Stimulated activated naive CD4-positive, alpha-beta T cell treated with Interleukin-2 at 50 U/mL for 16 hours (primary cell): ENCODE data around the gene POLR2C.
A peak's percentile ranks its signal among the peaks of the same experiment; 100 is the strongest.

Experiments used
- DNase-seq: peaks from one replicate; lab custom pipeline; 2025; lab: John Stamatoyannopoulos, UW

POLR2C gene

DNA sequence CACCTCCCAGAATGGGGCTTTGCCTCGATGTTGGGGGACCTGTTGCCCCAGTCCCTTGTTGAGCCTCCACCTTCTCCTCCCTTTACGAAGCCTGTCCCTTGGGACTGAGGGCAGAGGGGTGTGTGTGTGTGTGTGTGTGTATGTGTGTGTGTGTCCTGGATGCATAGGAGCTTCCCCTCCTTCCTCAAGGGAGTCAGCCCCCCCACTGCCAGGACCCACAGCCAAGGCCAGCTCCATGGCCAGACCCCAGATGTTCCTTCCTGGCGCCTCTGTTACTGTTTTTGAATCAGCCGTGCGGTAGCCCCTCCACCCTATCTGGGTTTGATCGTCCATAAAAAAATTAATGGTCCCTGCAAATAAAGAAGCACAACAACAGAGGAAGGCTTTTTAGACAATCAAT, 41.5 kb downstream of the POLR2C start:
- DNase-seq = no peak

DNA sequence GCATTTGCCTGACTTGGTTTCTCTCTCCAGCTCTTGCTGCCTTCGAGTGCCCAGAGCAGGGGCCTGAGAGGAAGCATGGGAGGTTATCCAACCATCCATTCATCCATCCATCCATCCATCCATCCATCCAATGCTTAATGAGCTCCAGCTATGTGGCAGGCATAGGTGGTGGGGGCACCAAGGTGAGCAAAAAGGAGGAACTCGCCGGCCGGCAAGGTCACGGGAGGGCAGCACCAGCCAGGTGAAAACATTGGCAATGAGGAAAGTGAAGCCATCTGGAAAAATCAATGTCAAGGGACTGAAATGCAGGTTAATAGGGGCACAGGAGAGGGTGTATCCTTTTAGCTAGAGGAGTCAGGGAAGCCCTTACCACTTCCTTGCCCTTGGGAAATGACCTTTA, 42.0 kb downstream of the POLR2C start:
- DNase-seq = no peak

DNA sequence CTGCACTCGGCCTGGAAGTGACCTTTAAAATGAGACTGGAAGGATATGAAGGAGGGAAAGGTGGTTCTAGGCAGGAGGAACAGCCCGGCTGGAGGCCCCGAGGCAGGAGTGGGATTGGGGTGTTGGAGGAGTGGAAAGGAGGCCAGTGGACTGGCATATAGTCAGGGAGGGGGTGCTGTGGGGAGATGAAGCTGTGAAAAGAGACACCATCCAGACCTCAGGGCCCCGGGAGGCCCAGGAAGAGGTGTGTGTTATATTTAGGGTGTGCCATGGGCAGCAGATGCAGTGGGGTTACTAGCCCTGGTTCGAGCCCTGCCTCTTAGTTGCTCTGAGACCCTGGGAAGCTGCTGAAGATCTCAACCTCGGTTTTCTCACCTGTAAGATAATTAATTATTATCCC, 42.7 kb downstream of the POLR2C start:
- no peak for DNase-seq

DNA sequence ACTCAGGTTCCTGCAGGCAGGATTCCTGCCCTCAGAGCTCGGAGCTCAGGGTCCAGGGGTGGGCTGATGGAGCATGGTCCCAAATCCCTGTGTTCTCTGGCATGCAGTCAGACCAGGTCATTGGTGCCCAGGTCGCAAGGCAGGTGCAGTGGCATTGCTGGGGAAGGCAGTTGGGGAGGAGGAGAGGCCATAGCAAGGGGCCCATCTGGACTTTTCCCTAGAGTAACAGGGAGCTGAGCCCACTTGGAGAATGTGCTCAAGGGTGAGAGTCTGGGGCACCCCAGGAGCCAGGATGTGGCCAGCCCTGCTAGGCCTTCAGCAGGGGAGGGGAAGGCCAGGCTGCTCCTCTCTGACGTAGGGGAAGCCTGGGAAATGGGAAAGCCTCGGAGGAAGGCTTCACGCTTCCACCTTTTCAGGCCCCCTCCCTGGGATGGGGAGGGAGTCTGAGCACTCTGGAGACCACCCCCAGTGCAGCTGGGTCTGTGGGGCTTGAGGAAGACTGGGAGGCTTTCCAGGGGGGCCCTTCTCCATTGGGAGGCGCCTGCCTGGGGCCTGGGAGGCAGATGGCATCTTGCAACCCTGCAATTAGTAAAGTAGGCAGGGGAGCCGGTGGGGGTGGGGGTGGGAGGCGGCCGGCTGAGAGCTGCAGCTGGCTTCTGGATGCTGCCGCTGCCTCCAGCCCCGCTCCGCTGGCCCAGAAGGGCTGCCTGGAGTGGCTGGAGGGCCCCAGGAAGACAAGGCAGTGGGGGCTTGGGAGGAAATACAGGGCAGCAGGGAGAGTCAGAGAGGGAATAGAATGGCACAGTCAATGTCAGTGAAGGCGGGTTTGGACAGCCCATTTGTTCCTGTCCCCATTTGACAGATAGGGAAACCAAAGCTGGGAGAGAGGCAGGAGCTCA, 44.9 kb downstream of the POLR2C start:
- DNase-seq = no peak

DNA sequence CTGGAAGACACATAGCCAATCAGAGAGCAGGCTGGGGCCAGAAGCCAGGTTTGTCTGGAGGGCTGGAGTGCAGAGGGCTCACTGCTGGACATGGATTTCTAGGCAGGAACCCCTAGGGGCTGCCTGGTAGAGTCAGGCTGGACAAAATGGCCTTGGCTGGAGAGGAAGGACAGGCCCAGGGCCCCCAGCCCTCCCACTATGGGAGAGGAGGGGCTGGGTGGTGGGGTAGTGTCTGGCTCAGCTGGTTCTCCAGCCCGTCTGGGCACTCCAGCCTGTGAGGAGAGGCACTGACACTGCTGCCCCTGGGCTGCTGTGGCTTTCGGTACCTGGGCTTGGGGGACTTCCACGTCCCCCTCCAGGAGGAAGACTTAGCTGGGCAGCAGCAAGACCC, 45.6 kb downstream of the POLR2C start:
- no peak for DNase-seq

DNA sequence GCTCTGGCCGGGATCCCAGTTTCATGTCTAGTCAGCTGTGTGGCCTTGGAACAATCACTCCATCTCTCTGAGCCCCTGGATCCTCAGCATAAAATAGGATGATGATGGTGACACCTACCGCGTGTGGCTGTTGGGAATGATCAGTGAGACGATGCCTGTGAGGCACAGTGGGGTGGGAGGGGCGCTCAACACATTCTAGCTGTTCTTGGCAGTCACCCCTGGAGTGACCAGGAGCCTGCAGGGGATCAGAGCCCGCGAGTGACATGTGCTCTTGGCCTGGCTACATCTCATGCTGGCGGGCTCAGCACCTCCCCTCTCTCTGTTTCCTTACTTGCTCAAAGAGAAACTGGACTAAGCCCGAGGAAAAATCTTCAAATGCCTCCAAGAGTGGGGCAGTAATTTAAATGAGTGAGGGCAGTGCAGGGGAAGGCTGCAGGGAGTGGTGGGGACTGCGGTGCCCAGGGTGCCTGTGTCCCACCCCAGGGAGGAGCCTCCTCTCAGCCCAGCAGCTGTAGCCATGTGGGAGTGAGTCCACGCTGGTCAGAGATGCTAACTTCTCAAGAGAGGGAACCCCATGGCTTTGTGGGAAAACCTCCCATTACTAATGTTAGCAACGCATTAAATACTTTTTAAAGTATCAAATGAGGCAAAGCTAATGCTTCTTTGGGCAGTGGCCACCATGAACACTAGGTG, 46.9 kb downstream of the POLR2C start:
- DNase-seq = no peak

DNA sequence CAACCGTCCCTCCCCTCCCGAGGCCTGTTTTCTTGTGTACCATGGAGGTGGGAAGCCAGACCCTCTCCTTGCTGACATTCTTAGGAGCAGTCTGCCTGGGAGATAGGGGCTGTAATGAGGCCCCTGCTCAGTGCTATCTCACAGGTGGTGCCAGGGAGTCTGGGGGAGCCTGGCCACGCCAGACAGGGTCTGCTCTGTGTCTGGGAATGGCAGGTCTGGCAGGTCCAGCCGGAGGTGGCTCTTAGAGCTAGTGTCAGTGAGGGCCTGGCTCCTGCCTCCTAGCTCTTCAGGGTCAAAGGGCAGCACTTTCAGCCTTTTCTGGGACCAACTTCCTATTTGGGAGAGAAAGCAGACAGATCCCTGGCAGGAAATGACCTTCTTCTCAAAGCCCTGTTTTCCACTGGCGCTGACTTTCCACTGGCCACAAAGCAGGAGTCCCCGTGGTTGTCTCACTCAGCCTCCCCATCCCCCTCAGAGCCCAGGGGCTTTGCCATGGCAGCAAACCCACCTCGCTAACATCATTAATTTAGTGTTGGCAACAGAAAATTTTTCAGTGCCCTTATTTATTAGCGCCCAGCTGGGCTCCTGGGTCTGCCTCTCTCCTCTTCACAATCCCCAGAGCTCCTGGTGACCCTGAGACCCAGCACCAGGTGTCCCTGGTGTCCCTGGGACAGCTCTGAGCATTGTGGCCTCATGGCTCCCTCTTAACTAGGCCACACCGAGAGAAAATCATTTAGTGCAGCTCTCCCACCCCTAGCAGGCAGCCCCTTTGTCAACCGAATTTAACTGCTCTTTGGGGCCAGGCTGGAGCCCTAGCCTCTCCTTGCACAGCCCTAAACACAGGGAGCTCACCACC, 47.8 kb downstream of the POLR2C start:
- no peak for DNase-seq

DNA sequence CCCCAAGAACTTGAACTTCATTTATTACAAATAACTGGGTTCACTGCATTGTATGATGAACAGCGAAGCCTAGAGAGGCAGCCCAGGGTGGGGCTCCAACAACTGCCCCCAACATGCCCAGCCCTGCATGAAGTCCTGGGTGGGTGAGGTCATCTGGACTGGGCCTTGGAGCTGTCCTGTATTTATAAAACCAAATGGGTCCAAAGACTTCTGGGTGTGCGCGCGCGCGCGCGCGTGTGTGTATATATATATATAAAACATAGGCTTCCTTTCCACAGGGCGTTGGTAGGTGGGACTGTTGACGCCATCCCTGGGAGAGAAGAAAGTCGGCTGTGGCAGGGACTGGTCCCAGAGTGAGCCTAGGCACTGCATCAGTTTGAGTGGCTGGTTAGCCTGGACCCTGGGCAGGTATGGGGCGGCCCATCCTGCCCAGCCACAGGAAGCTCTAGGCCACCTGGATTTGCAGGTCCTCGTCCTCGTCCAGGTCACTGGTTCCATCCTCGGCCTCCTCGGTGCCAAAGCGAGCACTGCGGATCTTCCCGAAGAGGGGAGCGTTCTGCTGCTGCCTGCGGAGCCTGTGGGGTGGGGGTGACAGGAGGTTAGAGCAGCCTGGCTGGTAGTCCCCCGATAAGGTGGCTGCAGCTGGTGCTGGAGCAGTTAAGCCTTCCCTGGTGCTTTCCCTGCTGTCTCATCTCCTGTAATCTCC, 50.0 kb downstream of the POLR2C start:
- no peak for DNase-seq

DNA sequence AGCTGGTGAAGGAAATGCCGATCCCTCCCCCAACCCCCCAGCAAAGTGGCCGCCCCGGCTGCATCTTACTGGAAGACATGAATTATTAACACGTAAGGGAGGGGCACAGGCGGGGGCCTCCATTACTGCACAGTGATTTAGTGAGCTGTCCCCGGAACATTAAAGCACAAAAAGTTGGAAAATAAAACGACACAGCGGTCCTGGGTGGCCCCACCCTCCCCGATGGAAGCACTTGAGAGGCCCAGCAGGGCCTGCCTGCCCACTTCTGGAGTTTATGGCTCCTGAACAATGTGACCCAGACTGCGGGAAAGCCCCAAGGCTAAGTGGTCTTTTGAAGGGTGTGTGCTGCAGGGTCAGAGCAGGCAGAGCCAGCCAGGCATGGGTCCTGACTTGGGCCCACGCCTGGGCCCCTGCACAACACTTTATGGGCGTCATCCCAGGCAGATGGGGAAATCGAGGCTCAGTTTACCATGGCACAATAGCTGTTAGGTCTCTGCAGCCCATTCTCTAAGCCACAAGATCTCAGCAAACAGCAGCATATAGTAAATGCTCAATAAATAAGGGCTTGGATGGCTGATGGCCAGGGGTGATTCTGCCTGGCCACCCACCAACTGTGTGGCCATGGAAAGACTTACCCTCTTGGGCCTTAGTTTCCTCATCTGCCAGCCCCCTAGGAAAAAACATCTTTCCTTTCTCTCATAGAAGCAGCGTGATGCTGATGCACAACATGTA, 51.1 kb downstream of the POLR2C start:
- DNase-seq = no peak

DNA sequence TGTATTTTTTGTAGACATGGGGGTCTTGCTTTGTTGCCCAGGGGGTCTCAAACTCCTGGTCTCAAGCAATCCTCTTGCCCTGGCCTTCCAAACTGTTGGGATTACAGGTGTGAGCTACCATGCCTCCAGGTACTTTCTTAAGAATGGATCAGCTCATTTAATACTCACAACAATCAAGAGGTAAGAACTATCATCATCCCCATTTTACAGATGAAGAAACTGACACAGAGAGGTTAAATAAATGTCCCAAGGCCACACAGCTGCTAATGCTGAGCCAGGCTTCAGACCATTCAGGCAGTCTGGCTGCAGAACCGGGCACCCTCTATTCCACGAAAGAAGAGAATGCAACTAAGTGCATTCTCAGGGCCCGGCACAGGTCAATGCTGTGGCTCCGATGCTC, 51.9 kb downstream of the POLR2C start:
- DNase-seq = no peak

DNA sequence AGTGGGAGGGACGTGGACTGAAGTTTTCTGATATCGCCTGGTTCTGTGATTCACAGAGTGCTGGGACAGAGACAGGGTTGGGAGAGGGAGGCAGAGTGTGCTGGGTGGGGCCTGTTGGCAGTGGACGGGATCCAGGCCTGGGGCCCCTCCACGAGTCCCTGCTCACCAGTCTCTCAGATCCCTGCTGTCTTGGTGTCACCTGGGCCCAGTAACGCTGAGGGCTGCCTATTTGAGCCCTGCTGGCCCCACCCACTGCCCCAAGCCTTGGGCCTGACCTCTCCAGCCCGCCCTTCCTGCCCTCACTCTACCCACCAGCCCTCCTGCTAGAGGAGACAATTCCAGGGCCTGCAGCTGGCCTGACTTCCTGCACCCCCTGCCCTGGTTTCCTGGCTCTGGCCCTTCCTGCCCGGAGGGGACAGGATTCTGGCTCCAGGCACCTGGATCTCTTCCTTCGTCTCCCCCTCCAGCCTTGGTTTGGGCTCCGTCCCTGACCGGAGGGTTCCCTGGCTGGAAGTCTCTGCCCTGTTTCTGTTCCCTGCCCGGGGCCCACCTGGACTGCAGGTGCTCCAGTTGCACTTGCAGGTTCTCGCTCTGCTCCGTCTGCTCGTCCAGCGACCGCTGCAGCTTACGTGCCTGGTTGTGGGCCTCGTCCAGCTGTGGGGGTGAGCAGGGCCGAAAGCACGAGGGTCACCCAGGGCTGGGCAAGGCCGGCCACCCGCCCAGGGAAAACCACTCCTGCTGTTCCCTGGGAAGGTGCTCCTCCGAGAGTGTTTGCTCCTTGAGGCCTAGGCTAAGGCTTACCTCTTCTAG, 52.5 kb downstream of the POLR2C start:
- no peak for DNase-seq

DNA sequence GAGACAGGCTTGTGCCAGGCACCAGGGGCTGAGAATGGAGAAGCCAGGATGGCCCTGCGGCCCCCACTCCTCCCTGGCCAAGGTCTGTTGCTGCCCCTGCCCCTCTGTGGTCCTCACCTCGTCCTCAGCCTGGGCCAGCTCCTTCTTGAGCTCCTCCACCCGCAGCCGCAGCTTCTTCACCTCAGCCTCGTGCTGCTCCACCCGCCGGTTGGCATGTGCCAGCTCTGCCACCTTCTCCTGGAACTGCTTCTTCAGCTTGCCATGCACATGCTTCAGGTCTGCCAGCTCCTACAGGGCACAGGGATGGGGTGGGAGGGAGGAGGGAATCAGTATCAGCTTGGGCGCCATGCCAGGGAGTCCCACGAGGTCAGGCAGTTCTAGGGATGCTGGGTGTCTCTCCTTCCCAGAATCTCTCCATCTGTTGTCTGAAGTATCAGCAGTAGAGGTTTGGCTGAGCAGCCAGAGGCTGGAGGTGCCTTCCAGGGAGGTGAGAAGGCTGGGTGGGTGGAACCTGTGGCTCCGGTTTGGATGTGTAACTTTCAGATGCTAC, 53.8 kb downstream of the POLR2C start:
- no peak for DNase-seq

DNA sequence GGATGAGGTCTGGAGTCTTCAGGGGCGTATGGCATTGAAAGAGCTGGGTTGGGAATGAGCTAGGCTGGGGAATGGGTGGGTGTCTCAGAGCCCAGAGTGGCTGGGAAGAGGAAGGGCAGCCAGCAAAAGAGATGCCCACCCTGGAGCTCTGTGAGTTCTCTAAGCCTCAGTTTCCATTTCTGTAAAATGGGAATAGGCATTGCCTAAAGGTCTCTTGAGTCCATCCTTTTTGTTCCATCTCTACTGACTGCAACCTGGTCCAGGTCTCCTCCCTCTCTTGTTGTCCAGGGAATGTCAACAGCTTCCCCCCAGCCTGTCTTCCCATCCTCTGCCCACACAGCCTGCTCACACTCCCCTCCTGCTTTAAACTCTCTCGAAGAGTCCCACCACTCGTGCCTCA, 54.3 kb downstream of the POLR2C start:
- DNase-seq = no peak

DNA sequence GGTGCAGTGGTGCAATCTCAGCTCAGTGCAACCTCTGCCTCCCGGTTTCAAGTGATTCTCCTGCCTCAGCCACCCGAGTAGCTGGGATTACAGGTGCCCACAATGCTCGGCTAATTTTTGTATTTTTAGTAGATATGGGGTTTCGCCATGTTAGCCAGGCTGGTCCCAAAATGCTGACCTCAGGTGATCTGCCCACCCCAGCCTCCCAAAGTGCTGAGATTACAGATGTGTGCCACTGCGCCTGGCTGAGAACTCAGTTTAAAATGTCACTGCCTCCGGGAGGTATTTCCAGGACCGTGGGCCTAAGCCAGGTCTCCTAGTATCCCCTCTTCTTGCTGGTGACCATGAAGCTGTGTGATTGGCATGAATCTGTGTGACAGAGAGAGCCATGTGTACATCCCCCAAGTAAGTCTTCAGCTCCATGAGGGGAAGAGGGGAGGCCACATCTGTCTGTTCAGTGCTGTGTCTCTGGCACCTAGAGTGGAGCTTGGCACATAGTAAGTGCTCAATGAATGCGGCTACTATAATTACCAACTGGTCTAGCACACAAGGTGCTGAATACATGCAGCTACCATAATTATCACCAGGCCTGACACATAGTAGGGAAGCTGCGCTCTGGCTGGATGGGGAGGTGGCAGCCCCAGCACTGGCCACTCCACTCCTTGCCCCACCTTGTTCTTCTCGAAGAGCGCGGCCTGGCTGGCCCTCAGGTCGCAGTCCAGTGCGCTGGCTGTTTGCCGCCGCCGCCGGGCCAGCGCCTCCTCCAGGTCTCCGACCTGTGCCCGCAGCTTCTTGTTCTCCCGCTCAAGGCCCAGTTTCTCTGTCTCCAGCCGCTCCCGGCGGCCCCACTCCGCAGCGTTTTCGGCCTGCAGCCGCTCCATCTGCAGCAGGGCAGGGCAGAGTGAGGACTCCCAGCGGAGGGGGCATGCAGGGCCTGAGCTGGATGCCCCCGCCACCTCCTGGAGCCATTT, 55.2 kb downstream of the POLR2C start:
- no peak for DNase-seq

DNA sequence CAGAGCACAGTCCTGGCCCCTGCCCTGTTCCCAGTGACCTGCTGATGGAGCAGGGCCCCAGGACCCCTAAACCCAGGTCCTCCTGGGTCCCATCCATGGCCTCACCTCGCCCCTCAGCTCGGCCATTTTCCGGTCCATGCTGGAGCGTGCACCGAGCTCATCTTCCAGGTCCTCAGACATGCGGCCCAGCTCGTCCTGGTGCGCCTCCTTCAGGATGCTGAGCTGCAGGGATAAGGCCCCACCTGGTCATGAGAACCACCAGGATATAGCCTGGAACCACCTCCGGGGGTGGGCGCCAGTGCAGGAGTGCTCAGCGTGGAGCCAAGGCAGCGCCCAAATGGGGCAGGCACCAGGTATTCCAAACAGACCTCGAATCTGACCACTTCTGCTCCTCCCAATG, 56.0 kb downstream of the POLR2C start:
- no peak for DNase-seq

DNA sequence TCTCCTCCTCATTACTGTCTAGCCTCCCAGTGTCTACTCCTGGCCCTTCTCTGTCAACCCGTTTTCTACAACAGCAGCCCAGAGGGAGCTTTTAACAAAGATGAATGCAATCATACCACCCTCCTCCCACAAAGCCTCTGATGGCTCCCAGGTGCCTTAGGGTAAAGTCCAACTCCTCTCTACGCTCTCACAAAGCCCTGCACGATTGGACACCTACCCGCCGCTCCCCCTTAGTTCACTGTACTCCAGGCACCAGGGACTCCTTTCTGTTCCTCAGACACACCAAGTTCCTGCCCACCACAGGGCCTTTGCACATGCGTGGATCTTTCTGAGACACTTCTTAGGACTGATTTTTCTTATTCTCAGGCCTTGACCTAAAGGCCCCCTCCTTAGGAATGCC, 56.4 kb downstream of the POLR2C start:
- no peak for DNase-seq

DNA sequence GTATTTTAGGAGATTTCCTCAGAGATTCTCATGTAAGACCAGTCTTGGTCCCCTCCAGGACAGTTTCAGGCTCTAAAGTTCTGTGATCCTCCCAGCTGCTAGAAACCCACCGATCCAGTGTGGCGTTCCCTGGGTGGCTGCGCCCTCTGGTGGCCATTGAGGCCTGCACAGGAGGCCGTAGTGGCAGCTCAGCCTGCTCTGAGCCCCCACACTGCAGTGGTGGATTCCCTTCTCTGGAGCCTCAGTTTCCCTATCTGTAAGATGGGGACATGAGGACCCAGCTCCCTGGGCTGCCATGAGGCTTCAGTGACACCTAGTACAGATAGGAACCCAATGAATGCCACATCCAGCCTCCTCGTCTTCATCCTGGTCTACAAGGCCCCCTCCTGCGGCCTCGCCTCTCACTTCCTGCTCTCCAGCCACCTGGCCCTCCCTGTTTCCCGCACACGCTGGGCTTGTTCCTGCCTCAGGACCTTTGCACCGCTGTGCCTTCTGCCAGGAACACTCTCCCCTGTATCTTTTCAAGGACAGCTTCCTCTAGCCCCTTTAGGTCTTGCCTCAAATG, 57.4 kb downstream of the POLR2C start:
- peak; percentile 73 for DNase-seq
